WTC11 (cell line): ENCODE results near the gene FCER1A. TPM values are rescaled to one million over a fixed set of nuclear protein-coding genes. Genes with fewer than 3 reads are reported as not detected.
"Not testable (repeated sequence)": the region's sequence is repeated elsewhere in the genome, so short reads cannot be mapped to it uniquely, and the experiment has no call there.

Source experiments
- ATAC-seq: fragments of 200-7000 bp; cut with Tn5 transposase; 2 replicates; pipeline ENCODE4 v1.10.0; 2021; ENCODE audit warnings: mild to moderate bottlenecking, moderate library complexity
- CTCF ChIA-PET: fragments of 300-600 bp; sonication (Branson Sonifier 250); formaldehyde crosslinking; loops from one replicate; lab custom pipeline; 2021; ENCODE audit warnings: antibody characterized with exemption; lab: Charles Lee
- POLR2A ChIA-PET: fragments of 350-600 bp; sonication (Branson Sonifier 250); formaldehyde crosslinking; loops from one replicate; lab custom pipeline; 2021; ENCODE audit warnings: antibody characterized with exemption; lab: Charles Lee
- DNase-seq: peaks from one replicate; pipeline ENCODE4 v3.0.0; 2021; ENCODE audit warnings: low spot score
- H3K27ac Mint-ChIP-seq: 2 replicates; pipeline ENCODE4 v1.8.0; 2021; ENCODE audit warnings: mixed read lengths
- H3K27me3 Mint-ChIP-seq: 2 replicates; pipeline ENCODE4 v1.8.0; 2021; ENCODE audit warnings: low read depth, mild to moderate bottlenecking, moderate library complexity, mixed read lengths
- H3K36me3 Mint-ChIP-seq: 2 replicates; pipeline ENCODE4 v1.8.0; 2021; ENCODE audit warnings: mixed read lengths
- H3K4me1 Mint-ChIP-seq: 2 replicates; pipeline ENCODE4 v1.8.0; 2022; ENCODE audit warnings: mixed read lengths
- H3K4me3 Mint-ChIP-seq: 2 replicates; pipeline ENCODE4 v1.8.0; 2021; ENCODE audit warnings: mild to moderate bottlenecking, moderate library complexity, mixed read lengths
- H3K9me3 Mint-ChIP-seq: 2 replicates; pipeline ENCODE4 v1.8.0; 2021; ENCODE audit warnings: mixed read lengths
- ETV6 ChIP-seq: sonication (generic); formaldehyde crosslinking; IDR thresholded peaks from 2 replicates; pipeline ENCODE4 v1.8.1; 2022; ENCODE audit warnings: mild to moderate bottlenecking, missing genetic modification reagents
- FOXK1 ChIP-seq: sonication (generic); formaldehyde crosslinking; IDR thresholded peaks from 2 replicates; pipeline ENCODE4 v1.8.0; 2022; ENCODE audit warnings: mild to moderate bottlenecking, moderate library complexity, missing genetic modification reagents
- IRF1 ChIP-seq: sonication (generic); formaldehyde crosslinking; IDR thresholded peaks from 2 replicates; pipeline ENCODE4 v1.8.0; 2023; ENCODE audit warnings: missing genetic modification reagents
- KAT7 ChIP-seq: sonication (generic); formaldehyde crosslinking; IDR thresholded peaks from 2 replicates; pipeline ENCODE4 v1.8.1; 2023; ENCODE audit warnings: missing genetic modification reagents, mild to moderate bottlenecking, borderline replicate concordance
- RORB ChIP-seq: fragments of 250-450 bp; sonication (Bioruptor Pico); IDR thresholded peaks from 2 replicates; pipeline ENCODE4 v1.9.0; 2021; ENCODE audit warnings: mild to moderate bottlenecking
- SOX15 ChIP-seq: fragments of 250-450 bp; sonication (Bioruptor Pico); IDR thresholded peaks from 2 replicates; pipeline ENCODE4 v1.9.0; 2021; ENCODE audit warnings: mild to moderate bottlenecking
- TCF7 ChIP-seq: sonication (generic); formaldehyde crosslinking; IDR thresholded peaks from 2 replicates; pipeline ENCODE4 v1.8.0; 2022; ENCODE audit warnings: mild to moderate bottlenecking, low read depth, missing genetic modification reagents, moderate library complexity
- TEAD1 ChIP-seq: sonication (generic); formaldehyde crosslinking; IDR thresholded peaks from 2 replicates; pipeline ENCODE4 v1.8.0; 2022; ENCODE audit warnings: mild to moderate bottlenecking, missing genetic modification reagents
- TEAD4 ChIP-seq: sonication (generic); formaldehyde crosslinking; IDR thresholded peaks from 2 replicates; pipeline ENCODE4 v1.8.0; 2022; ENCODE audit warnings: mild to moderate bottlenecking, missing genetic modification reagents
- ZNF138 ChIP-seq: sonication (generic); formaldehyde crosslinking; conservative IDR thresholded peaks from 2 replicates; pipeline ENCODE4 v1.8.1; 2022; ENCODE audit warnings: mild to moderate bottlenecking, moderate library complexity, missing genetic modification reagents
- ZNF219 ChIP-seq: sonication (generic); formaldehyde crosslinking; IDR thresholded peaks from 2 replicates; pipeline ENCODE4 v1.8.0; 2023; ENCODE audit warnings: missing genetic modification reagents, mild to moderate bottlenecking, borderline replicate concordance
- ZNF263 ChIP-seq: sonication (generic); formaldehyde crosslinking; IDR thresholded peaks from 2 replicates; pipeline ENCODE4 v1.8.1; 2022; ENCODE audit warnings: low read depth, mild to moderate bottlenecking, moderate library complexity, missing genetic modification reagents
- ZNF281 ChIP-seq: sonication (generic); formaldehyde crosslinking; IDR thresholded peaks from 2 replicates; pipeline ENCODE4 v1.8.0; 2023; ENCODE audit warnings: mild to moderate bottlenecking, missing genetic modification reagents
- ZNF425 ChIP-seq: fragments of 250-450 bp; sonication (Bioruptor Pico); conservative IDR thresholded peaks from 2 replicates; pipeline ENCODE4 v1.9.0; 2021; ENCODE audit warnings: mild to moderate bottlenecking
- ZNF671 ChIP-seq: fragments of 250-450 bp; sonication (Bioruptor Pico); IDR thresholded peaks from 2 replicates; pipeline ENCODE4 v1.8.0; 2021; ENCODE audit warnings: mild to moderate bottlenecking
- total RNA-seq: library from RNA; stranded (reverse); gene quantifications from 3 replicates; pipeline ENCODE4 v1.2.3, GENCODE V29; 2021
- TF ChIP-seq, protein P1 (sequence below): sonication (generic); formaldehyde crosslinking; IDR thresholded peaks from 2 replicates; pipeline ENCODE4 v1.8.0; 2022; ENCODE audit warnings: mild to moderate bottlenecking, missing genetic modification reagents
- TF ChIP-seq, protein P2 (sequence below): sonication (generic); formaldehyde crosslinking; IDR thresholded peaks from 2 replicates; pipeline ENCODE4 v1.8.0; 2022; ENCODE audit warnings: mild to moderate bottlenecking, missing genetic modification reagents
- TF ChIP-seq, protein P3 (sequence below): fragments of 200-600 bp; IDR thresholded peaks from 2 replicates; pipeline ENCODE4 v1.8.0; 2022; ENCODE audit warnings: antibody characterized with exemption

The FCER1A gene
- total RNA-seq, 1 experiment from 2014 or later, result not detected

DNA sequence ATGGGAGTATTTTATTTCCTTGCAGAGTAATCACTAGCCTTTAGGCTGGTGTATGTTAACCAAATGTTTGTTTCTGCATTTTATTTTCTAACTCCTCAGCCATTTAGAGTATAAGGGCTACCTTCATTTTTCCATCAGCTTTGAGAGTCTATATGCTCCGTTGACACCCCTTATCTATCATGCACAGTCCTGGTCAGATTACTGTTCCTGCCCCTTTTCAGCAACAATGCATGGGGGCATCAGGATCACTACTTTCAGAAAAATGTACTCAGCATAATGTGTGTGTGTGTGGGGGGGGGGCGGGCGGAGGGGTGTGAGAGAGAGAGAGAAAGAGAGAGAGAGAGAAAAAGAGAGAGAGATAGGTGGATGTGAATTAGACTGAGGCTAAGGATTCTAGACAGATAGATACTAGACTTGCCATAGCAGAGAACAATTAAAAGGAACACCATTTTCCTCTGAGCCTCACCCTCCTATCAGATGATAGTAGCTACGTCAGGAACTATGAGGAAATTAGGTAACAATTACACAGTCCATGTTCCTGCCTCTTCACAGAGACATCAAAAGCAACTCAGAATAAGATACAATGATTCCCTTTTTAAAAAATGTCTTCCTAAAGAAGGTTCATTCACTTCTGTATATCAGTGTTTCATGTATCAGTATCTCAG lies 40.8 kb downstream of the FCER1A start (continued):
- TF ChIP-seq, protein P1, sequence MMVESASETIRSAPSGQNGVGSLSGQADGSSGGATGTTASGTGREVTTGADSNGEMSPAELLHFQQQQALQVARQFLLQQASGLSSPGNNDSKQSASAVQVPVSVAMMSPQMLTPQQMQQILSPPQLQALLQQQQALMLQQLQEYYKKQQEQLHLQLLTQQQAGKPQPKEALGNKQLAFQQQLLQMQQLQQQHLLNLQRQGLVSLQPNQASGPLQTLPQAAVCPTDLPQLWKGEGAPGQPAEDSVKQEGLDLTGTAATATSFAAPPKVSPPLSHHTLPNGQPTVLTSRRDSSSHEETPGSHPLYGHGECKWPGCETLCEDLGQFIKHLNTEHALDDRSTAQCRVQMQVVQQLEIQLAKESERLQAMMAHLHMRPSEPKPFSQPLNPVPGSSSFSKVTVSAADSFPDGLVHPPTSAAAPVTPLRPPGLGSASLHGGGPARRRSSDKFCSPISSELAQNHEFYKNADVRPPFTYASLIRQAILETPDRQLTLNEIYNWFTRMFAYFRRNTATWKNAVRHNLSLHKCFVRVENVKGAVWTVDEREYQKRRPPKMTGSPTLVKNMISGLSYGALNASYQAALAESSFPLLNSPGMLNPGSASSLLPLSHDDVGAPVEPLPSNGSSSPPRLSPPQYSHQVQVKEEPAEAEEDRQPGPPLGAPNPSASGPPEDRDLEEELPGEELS, result no peak
- TF ChIP-seq ZNF671 (CRISPR knock-in tag) (no peak), TEAD4 (CRISPR knock-in tag) (no peak), ZNF425 (CRISPR knock-in tag) (no peak), ZNF219 (CRISPR knock-in tag) (no peak), TCF7 (CRISPR knock-in tag) (no peak), IRF1 (CRISPR knock-in tag) (no peak)
- TF ChIP-seq, protein P2, sequence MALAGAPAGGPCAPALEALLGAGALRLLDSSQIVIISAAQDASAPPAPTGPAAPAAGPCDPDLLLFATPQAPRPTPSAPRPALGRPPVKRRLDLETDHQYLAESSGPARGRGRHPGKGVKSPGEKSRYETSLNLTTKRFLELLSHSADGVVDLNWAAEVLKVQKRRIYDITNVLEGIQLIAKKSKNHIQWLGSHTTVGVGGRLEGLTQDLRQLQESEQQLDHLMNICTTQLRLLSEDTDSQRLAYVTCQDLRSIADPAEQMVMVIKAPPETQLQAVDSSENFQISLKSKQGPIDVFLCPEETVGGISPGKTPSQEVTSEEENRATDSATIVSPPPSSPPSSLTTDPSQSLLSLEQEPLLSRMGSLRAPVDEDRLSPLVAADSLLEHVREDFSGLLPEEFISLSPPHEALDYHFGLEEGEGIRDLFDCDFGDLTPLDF (CRISPR knock-in tag), result no peak

DNA sequence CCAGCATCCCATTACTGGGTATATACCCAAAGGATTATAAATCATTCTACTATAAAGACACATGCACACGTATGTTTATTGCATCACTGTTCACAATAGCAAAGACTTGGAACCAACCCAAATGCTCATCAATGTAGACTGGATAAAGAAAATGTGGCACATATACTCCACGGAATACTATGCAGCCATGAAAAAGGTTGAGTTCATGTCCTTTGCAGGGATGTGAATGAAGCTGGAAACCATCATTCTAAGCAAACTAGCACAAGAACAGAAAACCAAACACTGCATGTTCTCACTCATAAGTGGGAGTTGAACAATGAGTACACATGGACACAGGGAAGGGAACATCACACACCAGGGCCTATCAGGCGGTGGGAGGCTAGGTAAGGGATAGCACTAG lies 47.2 kb downstream of the FCER1A start:
- H3K27ac Mint-ChIP-seq, H3K27me3 Mint-ChIP-seq, H3K4me1 Mint-ChIP-seq, H3K4me3 Mint-ChIP-seq, CTCF ChIA-PET, H3K36me3 Mint-ChIP-seq, DNase-seq, ATAC-seq, POLR2A ChIA-PET: not testable (repeated sequence)
- H3K9me3 Mint-ChIP-seq, result peaks cover 20% of the 10 kb centered on the region

DNA sequence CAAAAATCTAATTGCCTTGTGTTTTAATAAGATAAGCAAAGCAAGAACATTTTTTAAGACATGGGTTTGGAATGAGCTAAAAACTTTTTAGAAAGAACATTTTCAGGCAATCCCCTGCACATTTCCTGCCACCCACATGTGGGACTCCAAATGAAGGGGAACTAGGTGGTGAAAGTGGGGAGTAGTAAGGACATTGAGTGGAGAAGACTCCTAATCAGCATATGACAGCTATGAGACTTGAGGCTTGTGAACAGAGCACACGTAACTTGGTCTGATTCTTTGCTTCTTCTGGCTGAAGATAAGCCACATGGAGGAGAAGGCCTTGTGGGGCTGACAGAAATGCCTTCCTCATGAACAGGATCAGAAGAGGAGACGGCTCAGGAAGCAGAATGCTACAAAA lies 50.3 kb downstream of the FCER1A start:
- Mint-ChIP-seq H3K36me3 (no peaks in the 10 kb centered on the region), H3K27me3 (no peaks in the 10 kb centered on the region), H3K9me3 (peaks cover 29% of the 10 kb centered on the region), H3K4me1 (no peaks in the 10 kb centered on the region), H3K4me3 (no peak overlapping the region), H3K27ac (no peak overlapping the region)
- DNase-seq, result no peak
- ChIA-PET CTCF (no interaction called here), POLR2A (no interaction called here)
- no peak for ATAC-seq
- TF ChIP-seq ZNF219 (CRISPR knock-in tag) (no peak), ZNF138 (no peak), RORB (CRISPR knock-in tag) (no peak), ZNF671 (CRISPR knock-in tag) (no peak), ZNF281 (CRISPR knock-in tag) (no peak), FOXK1 (CRISPR knock-in tag) (no peak), KAT7 (CRISPR knock-in tag) (no peak), SOX15 (CRISPR knock-in tag) (no peak), ZNF263 (CRISPR knock-in tag) (no peak), ETV6 (no peak), TEAD1 (no peak)
- TF ChIP-seq, protein P1, result no peak
- TF ChIP-seq, protein P3, sequence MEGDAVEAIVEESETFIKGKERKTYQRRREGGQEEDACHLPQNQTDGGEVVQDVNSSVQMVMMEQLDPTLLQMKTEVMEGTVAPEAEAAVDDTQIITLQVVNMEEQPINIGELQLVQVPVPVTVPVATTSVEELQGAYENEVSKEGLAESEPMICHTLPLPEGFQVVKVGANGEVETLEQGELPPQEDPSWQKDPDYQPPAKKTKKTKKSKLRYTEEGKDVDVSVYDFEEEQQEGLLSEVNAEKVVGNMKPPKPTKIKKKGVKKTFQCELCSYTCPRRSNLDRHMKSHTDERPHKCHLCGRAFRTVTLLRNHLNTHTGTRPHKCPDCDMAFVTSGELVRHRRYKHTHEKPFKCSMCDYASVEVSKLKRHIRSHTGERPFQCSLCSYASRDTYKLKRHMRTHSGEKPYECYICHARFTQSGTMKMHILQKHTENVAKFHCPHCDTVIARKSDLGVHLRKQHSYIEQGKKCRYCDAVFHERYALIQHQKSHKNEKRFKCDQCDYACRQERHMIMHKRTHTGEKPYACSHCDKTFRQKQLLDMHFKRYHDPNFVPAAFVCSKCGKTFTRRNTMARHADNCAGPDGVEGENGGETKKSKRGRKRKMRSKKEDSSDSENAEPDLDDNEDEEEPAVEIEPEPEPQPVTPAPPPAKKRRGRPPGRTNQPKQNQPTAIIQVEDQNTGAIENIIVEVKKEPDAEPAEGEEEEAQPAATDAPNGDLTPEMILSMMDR, result no peak
